SK-N-SH treated with all-trans-retinoic acid at 6 μM for 48 hours (cell line): ENCODE measurements around the gene LGR4.

Source experiments
- ESRRG ChIP-seq: fragments of 250-450 bp; sonication (Bioruptor Pico); IDR thresholded peaks from 2 replicates; pipeline ENCODE4 v1.6.1; 2021; ENCODE audit warnings: mild to moderate bottlenecking
- RARB ChIP-seq: fragments of 250-450 bp; sonication (Bioruptor Pico); IDR thresholded peaks from 2 replicates; pipeline ENCODE4 v1.8.0; 2021; ENCODE audit warnings: mild to moderate bottlenecking, moderate library complexity
- TSHZ2 ChIP-seq: fragments of 250-450 bp; sonication (Bioruptor Pico); IDR thresholded peaks from 2 replicates; pipeline ENCODE4 v1.5.0; 2020; ENCODE audit warnings: mild to moderate bottlenecking, moderate library complexity
- ZFP30 ChIP-seq: fragments of 450-650 bp; formaldehyde crosslinking; IDR thresholded peaks from 2 replicates; pipeline ENCODE4 v1.5.0; 2022; ENCODE audit warnings: mild to moderate bottlenecking, moderate library complexity
- ZNF565 ChIP-seq: fragments of 450-650 bp; formaldehyde crosslinking; conservative IDR thresholded peaks from 2 replicates; pipeline ENCODE4 v1.5.0; 2020; ENCODE audit warnings: low read depth, mild to moderate bottlenecking, moderate library complexity
- ZNF8 ChIP-seq: fragments of 450-650 bp; formaldehyde crosslinking; IDR thresholded peaks from 2 replicates; pipeline ENCODE4 v1.5.0; 2020; ENCODE audit warnings: mild to moderate bottlenecking, moderate library complexity

GRCh38 chr11:27429761-27430393, 42.7 kb downstream of the LGR4 start:
- no peak for TF ChIP-seq TSHZ2 (CRISPR knock-in tag)
- TF ChIP-seq ZNF8 (CRISPR knock-in tag) = no peak
- no peak for TF ChIP-seq ESRRG (CRISPR knock-in tag)
- TF ChIP-seq ZFP30 (CRISPR knock-in tag) = no peak
- no peak for TF ChIP-seq ZNF565 (CRISPR knock-in tag)
- TF ChIP-seq RARB (CRISPR knock-in tag) = no peak
